COR-L47 (cell line): ENCODE data around the gene MBOAT2.
"Not testable (repeated sequence)": the region's sequence is repeated elsewhere in the genome, so short reads cannot be mapped to it uniquely, and the experiment has no call there.

Experiments
- DNase-seq: peaks from one replicate; lab custom pipeline; 2025; lab: John Stamatoyannopoulos, UW

Gene MBOAT2

GRCh38 chr2:8957628-8958027 lies 45.9 kb downstream of the MBOAT2 start:
- DNase-seq, result no peak

DNA sequence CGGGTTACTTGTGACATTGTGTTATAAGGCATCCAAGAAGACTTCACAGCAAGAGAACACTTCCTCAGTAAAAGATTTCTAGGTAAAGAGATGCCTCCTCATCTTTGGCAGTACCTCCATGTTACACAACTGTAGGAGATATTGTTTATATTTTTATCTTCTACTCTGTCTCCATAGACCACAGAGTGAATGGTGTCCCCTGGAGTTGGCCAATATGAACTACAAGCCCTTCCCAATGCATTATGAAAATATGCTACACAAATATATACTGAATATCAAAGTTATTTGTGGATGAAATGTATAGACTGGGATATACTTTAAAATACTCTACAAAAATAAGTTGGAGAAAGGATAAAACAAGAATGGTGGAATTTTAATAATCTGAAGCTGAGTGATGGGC lies 46.7 kb downstream of the MBOAT2 start:
- no peak for DNase-seq

- DNase-seq, result no peak
These were observed 48.5 kb downstream of the MBOAT2 start for GRCh38 chr2:8954990-8955389.

DNA sequence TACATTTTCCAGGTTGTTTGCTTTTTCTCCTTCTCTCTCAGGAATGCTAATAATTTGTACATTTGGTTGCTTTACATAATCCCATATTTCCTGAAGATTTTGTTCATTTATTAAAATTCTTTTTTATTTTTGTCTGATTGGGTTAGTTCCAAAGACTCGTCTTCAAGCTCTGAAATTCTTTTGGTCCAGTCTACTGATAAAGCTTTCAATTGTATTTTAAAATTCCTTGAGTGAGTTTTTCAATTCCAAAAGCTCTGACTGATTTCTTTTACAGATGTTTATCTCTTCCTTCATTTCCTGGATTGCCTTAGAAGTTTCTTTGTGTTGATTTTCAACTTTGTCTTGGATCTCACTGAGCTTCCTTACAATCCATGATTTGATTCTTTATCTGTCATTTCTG lies 50.0 kb downstream of the MBOAT2 start:
- no peak for DNase-seq

DNA sequence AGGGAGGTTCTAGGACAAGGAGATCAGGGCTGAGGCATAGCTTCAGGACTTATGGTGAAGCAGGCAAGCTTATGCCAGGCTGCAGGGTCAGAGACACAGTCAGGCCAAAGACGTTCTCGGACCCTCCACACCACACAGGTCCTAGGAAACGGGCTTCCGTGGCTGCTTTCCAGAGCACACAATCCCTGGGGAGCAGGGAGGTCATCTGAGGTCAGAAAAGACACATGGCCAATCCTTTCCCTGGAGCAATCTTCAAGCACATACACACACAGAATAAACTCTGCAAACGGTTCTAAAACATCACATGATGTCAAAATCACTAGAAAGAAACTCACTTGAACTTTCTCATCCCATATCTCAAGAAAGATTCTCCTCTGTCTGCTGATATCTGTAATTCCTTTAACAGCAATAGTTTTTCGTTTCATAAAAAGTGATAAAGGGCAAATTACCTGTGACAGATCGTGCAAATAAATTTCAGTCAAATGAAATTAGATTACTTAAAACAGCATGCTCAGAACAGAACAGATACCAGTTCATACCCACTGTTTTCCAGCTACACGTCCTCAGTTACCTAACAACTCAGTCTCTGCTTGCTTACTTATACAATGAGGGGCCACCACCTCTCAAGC lies 63.9 kb downstream of the MBOAT2 start:
- no peak for DNase-seq

DNA sequence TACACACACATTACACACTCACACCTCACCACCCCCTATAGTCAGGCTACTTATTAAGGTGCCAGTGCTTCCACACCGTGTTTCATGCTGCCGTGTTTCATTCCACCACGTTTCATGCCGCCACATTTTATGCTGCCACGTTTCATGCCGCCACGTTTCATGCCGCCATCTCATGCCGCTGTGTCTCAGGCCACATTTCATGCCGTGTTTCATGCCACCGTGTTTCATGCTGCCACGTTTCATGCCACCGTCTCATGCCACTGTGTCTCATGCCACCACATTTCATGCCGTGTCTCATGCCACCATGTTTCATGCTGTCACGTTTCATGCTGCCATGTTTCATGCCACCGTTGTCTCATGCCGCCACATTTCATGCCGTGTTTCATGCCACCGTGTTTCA lies 65.1 kb downstream of the MBOAT2 start:
- DNase-seq, result no peak

GRCh38 chr2:8935982-8936381 lies 67.5 kb downstream of the MBOAT2 start:
- DNase-seq, result no peak

DNA sequence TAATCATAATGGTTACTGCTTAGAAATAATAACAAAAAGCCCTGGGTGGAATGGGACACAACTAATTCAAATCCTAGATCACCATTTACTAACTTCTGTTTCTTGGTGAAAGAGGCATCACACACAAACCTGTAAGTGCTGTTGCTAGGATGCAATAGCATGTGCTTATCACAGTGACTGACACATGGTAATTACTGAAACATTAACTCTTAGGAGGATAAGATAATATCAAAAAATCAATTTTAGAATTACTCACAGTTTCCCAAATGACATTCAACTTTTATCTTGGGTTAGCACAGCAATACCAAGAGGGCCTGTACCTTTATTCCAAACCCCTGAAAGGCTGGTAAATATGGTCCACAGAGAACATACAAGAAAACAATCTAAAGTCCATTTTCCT lies 69.1 kb downstream of the MBOAT2 start:
- DNase-seq, result no peak

GRCh38 chr2:8932702-8933101 lies 70.8 kb downstream of the MBOAT2 start:
- no peak for DNase-seq

GRCh38 chr2:8930185-8930584 lies 73.3 kb downstream of the MBOAT2 start:
- DNase-seq, result not testable (repeated sequence)

DNA sequence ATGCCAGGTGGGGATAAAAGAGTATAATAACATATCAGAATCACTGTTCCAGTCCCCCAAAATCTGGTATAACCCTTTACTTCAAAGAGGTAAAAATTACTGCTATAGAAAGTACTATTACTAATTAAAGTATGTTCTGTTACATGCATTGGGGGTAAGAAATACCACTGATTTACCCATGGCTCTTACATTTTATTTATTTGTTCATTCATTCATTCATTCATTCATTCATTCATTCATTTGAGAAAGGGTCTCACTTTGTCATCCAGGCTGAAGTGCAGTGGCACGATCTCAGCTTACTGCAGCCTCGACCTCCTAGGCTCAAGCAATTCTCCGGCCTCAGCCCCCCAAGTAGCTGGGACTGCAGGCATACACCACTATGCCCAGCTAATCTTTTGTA lies 74.4 kb downstream of the MBOAT2 start:
- no peak for DNase-seq

DNA sequence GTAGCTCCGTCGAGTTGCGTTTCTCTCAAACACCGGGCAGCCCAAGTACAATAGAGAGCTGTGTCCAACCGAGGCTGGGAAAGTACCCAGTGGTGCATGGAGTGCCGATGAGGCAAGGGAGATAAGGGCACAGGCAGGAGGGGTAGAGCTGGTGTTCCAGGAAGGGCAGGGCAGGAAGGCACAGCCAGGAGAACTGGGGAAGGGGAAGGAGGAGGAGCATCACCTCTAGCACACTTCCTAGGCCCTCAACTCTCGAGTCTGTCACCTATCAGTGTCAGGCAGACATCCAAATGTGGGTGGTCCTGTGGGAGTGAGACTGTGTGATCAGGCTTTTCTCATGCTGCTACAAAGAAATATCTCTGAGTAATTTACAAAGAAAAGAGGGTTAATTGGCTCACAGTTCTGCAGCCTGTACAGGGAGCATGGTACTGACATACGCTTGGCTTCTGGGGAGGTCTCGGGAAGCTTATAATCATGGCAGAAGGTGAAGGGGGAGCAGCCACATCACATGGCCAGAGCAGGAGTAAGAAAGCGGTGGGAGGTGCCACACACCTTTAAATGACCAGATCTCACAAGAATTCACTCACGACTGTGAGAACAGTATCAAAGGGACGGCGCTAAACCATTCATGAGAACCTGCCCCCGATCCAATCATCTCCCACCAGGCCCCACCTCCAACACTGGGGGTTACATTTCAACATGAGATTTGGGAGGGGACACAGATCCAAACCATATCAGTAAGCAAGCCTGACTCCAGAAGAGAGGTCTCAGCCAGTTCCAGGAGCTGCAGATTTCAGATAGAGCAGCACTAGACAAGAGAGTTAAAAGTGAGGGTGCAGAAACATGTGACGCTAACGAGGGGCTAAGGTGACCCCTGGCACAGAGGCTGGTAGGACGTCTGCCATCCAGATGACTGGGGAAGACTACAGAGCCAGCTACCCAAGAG lies 75.7 kb downstream of the MBOAT2 start:
- no peak for DNase-seq

DNA sequence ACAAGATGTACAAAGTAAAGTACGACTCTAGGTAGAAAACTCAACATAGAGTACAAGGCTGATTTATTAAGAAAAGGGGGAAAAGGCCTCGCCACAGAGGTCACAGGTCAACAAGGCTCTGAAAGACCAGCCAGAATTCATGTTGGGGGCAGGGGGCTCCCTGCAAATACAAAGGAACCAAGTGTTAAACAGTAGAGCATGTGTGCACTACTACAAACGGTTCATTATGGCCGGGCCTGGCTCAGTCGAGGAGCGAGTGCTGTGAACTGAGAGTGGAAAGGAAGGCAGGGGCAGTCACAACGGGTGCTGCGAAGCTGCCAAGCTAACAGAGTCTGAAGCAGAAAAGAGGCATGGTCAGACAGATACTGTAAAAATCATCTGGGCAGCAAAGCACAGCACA lies 77.1 kb downstream of the MBOAT2 start:
- DNase-seq, result no peak

DNA sequence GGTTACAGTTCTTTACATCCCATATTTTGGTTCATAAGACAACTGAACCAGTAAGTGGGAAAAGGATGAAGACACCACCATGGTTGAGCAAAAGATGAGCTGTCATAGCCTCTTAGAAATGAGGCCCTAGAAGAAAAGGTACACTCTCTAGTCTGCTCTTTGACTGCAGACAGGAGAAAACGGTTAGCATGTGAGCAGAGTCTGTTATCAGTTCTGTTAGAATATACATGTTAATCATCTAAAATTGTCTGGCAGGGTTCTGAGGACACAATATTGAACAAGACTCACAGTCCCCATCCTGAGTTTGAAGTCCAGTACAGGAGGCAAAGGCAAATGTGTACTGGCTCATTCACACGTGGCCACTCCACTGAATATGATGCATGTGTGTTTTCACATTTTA lies 78.1 kb downstream of the MBOAT2 start:
- no peak for DNase-seq

DNA sequence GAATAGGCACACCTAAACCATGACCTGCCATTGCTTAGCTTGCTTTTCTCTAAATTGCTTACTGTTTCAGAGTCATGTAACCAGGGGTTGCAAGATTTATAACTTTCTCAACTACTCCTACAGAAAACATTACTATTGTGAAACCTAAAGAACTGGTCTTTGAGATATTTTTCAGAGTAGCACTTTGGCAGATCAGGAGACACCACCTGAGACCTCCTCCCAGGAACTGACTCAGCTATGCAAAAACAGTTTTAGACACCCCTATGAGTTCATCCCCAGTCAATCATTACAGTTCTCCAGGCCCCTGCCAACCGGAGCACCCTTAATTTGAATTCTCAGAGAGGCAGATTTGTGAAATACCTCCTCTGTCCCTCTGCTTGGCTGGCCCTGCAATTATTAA lies 80.3 kb downstream of the MBOAT2 start:
- DNase-seq, result no peak

DNA sequence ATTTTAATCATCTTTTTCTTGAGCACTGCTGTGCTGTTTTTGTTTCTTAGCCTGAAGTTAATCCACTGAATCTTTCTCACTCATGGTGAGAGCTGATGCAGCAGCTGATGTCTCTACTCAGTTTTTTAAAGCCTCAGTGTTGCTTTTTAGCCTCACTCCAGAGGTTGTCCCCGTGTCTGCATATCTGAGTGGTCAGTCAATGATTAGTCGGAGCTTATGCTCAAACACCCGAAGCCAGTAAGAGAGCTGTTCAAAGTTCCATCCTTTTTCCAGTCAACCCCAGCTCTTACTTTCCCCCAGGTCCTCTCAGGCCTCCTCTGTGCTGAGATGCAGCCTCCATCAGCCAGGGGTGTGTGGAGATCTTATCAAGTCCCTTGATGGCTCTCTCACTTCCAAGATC lies 81.1 kb downstream of the MBOAT2 start:
- DNase-seq, result no peak

DNA sequence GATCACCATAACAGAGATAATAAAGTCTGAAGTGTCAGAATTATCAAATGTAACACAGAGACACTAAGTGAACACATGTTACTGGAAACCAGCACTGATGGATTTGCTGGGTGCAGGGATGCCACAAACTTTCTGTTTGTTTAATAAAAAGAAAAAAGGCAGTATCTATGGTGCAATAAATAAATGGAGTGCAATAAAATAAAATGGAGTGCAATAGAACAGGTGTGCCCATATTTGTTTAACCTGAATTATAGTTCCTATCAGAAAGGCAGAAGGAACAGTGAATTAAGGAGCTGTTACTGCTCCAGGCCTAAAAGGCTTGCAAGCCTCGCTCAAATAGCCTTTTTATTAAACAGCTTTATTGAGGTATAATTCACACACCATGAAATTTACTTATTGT lies 85.1 kb downstream of the MBOAT2 start:
- DNase-seq, result no peak

DNA sequence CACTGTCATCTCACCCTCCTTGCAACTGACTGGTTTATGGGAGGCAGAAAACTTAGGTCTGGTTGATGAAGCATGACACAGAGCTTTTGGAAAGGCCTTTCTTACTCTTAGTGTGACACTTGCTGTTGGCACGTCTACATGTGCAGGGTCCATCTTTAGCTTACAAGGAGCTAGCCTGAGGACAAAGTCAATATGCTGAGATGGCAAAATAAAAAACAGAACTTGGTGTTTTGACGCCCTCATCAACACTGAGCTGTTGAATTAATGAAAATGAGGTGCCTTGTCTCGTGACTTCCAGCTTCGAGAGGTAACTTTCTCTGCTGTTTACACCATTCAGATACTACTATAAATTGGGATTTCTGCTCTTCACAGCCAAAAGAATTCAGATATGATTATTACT lies 87.5 kb downstream of the MBOAT2 start:
- no peak for DNase-seq

- DNase-seq, result not testable (repeated sequence)
These were observed 89.7 kb downstream of the MBOAT2 start for GRCh38 chr2:8913767-8914166.

DNA sequence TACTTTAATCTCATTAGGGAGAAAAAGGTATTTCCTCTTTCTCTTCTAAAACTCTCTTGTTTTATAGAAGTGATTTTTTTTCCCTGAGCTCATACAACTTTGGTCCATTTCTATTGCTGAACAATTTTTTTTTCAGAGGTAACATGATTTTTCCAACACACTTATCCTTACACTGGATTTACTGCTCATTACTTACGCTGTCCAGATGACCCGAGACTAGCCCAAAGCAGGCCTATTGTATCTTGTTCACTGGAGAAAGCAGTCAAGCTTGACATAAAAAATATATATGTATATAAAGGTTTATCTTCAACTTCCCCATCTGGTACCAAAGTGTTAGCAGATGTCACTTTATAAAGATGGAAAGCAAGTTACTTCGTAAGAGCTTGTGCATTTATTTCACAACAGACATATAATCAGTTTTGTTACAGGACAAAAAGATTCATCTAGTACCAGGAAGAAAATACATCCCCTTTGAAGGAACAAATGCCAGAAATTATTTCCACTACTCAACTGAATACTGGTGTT lies 95.7 kb downstream of the MBOAT2 start:
- no peak for DNase-seq

DNA sequence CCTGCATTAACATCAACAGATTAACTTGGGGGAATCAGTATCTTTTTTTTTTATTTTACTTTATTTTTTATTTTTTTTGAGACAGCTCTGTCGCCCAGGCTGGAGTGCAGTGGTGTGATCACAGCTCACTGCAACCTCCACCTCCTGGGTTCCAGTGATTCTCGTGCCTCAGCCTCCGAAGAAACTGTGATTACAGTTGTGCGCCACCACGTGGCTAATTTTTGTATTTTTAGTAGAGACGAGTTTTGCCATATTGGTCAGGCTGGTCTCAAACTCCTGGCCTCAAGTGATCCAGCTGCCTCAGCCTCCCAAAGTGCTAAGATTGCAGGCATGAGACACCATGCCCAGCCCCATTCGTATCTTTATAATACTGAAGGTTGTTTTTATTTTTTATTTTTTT lies 99.6 kb downstream of the MBOAT2 start:
- not testable (repeated sequence) for DNase-seq

- DNase-seq, result not testable (repeated sequence)
These were observed 100.7 kb downstream of the MBOAT2 start for GRCh38 chr2:8902757-8903156.

GRCh38 chr2:8897206-8897605 lies 106.3 kb downstream of the MBOAT2 start:
- DNase-seq, result not testable (repeated sequence)
